OCI-LY3 (cell line): ENCODE results near the gene FANCC.

ENCODE experiments used
- EZH2phosphoT487 ChIP-seq: fragments of 200-600 bp; shearing (Covaris generic); IDR thresholded peaks from 2 replicates; pipeline ENCODE4 v1.6.1; 2018; ENCODE audit warnings: antibody characterized with exemption, mixed run types, low read depth
- TF ChIP-seq, protein P1 (sequence below): fragments of 200-600, 300-600 bp; sonication (generic); IDR thresholded peaks from 2 replicates; pipeline ENCODE4 v1.5.1; 2014; ENCODE audit warnings: antibody characterized with exemption, low read length, low read depth

DNA sequence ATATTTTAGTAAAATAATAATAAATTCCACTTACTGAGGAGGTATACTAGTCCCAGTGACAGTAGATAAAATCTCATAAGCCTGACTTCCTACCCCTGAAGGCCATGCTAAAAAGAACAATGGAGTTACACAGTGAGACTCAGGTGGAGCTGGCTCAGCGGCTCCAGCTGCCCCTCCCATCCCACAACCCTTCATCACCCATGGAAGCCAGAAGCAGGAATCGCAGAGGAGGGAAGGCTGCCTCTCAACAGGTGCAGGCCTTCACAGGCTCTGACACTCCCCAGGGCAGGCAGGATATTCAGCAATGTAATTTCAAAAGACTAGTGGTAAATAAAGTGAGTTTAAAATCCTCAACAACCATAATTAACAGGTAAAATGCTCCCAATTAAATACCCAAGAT, 67.5 kb downstream of the FANCC start:
- TF ChIP-seq, protein P1, sequence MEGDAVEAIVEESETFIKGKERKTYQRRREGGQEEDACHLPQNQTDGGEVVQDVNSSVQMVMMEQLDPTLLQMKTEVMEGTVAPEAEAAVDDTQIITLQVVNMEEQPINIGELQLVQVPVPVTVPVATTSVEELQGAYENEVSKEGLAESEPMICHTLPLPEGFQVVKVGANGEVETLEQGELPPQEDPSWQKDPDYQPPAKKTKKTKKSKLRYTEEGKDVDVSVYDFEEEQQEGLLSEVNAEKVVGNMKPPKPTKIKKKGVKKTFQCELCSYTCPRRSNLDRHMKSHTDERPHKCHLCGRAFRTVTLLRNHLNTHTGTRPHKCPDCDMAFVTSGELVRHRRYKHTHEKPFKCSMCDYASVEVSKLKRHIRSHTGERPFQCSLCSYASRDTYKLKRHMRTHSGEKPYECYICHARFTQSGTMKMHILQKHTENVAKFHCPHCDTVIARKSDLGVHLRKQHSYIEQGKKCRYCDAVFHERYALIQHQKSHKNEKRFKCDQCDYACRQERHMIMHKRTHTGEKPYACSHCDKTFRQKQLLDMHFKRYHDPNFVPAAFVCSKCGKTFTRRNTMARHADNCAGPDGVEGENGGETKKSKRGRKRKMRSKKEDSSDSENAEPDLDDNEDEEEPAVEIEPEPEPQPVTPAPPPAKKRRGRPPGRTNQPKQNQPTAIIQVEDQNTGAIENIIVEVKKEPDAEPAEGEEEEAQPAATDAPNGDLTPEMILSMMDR: no peak
- no peak for TF ChIP-seq EZH2phosphoT487
